Activated naive CD4-positive, alpha-beta T cell treated with anti-CD3 and anti-CD28 coated beads, Interleukin-2, amount 10 ng/mL, durations not matched to agents 7 days and 5 days (primary cell): Measurements from ENCODE around the gene FMNL3.
"Not testable (repeated sequence)": the region's sequence is repeated elsewhere in the genome, so short reads cannot be mapped to it uniquely, and the experiment has no call there.

Experiments
- CTCF ChIA-PET: fragments of 350-600 bp; sonication (Branson Sonifier 250); formaldehyde crosslinking; loops from one replicate; lab custom pipeline; 2021; ENCODE audit warnings: antibody characterized with exemption; lab: Charles Lee
- DNase-seq: peaks from one replicate; pipeline ENCODE4 v3.0.0-alpha.2; 2020
- H3K27ac Mint-ChIP-seq: one replicate; pipeline ENCODE4 v1.8.0; 2021; ENCODE audit warnings: mild to moderate bottlenecking, moderate library complexity, mixed read lengths
- H3K27me3 Mint-ChIP-seq: one replicate; pipeline ENCODE4 v1.8.0; 2021; ENCODE audit warnings: mild to moderate bottlenecking, mixed read lengths
- H3K36me3 Mint-ChIP-seq: one replicate; pipeline ENCODE4 v1.8.0; 2021; ENCODE audit warnings: mixed read lengths
- H3K4me1 Mint-ChIP-seq: one replicate; pipeline ENCODE4 v1.8.0; 2021; ENCODE audit warnings: mixed read lengths
- H3K4me3 Mint-ChIP-seq: one replicate; pipeline ENCODE4 v1.8.0; 2021; ENCODE audit warnings: mild to moderate bottlenecking, moderate library complexity, mixed read lengths
- H3K9me3 Mint-ChIP-seq: one replicate; pipeline ENCODE4 v1.8.0; 2021; ENCODE audit warnings: mixed read lengths

FMNL3 gene

GRCh38 chr12:49707128-49707811 is at the start of gene FMNL3:
FMNL3 (minus strand) TSS chr12:49707405; CDS start chr12:49707180, 225 bp downstream.
- peaks cover 43% of the 10 kb centered on the region for H3K4me1 Mint-ChIP-seq
- peak within 1 kb of the TSS; percentile 66 for H3K27ac Mint-ChIP-seq
- peaks cover 44% of the 10 kb centered on the region for H3K27me3 Mint-ChIP-seq
- no peaks in the 10 kb centered on the region for H3K9me3 Mint-ChIP-seq
- CTCF ChIA-PET: interaction anchor here (0.6 to 14.0 kb wide), 17 partner anchors 9 to 851 kb away, joined by 3 to 370 read pairs (median 4); partner anchors contain the start of gene TMBIM6
- H3K36me3 Mint-ChIP-seq: peaks cover 11% of the 10 kb centered on the region
- peak within 1 kb of the TSS; percentile 92 for H3K4me3 Mint-ChIP-seq
- peak; percentile 98 for DNase-seq

- Mint-ChIP-seq H3K9me3 (no peaks in the 10 kb centered on the region), H3K4me1 (peaks cover 66% of the 10 kb centered on the region), H3K27ac (peak overlapping the region; percentile 78), H3K4me3 (no peak overlapping the region), H3K27me3 (no peaks in the 10 kb centered on the region), H3K36me3 (peaks cover 65% of the 10 kb centered on the region)
- DNase-seq: no peak
- CTCF ChIA-PET: no interaction called here
Measured at GRCh38 chr12:49750996-49751393, 43.8 kb upstream of the FMNL3 start.

GRCh38 chr12:49750027-49750995 is 43.1 kb upstream of the FMNL3 start:
- H3K4me3 Mint-ChIP-seq: peak overlapping the region; percentile 10
- H3K9me3 Mint-ChIP-seq: no peaks in the 10 kb centered on the region
- H3K36me3 Mint-ChIP-seq: peaks cover 62% of the 10 kb centered on the region
- CTCF ChIA-PET: interaction anchor here (1.0 to 3.6 kb wide), 5 partner anchors 9 to 392 kb away, joined by 3 to 20 read pairs (median 6); partner anchors contain the start of gene TMBIM6
- peak overlapping the region; percentile 78 for H3K27ac Mint-ChIP-seq
- no peaks in the 10 kb centered on the region for H3K27me3 Mint-ChIP-seq
- DNase-seq: peak; percentile 37
- H3K4me1 Mint-ChIP-seq: peaks cover 66% of the 10 kb centered on the region

GRCh38 chr12:49748800-49749199 is 41.6 kb upstream of the FMNL3 start:
- peaks cover 63% of the 10 kb centered on the region for H3K36me3 Mint-ChIP-seq

GRCh38 chr12:49748306-49748705 is 41.1 kb upstream of the FMNL3 start:
- Mint-ChIP-seq H3K27ac (peak overlapping the region; percentile 65), H3K9me3 (no peaks in the 10 kb centered on the region), H3K27me3 (no peaks in the 10 kb centered on the region), H3K4me3 (no peak overlapping the region), H3K36me3 (peaks cover 63% of the 10 kb centered on the region), H3K4me1 (peaks cover 76% of the 10 kb centered on the region)
- DNase-seq: no peak
- CTCF ChIA-PET: interaction anchor here (1.5 to 3.6 kb wide), 5 partner anchors 9 to 111 kb away, joined by 5 to 20 read pairs (median 10); no protein-coding TSS in a partner anchor

More at GRCh38 chr12:49748800-49749199, 41.6 kb upstream of the FMNL3 start:
- H3K4me1 Mint-ChIP-seq: peaks cover 76% of the 10 kb centered on the region
- no peaks in the 10 kb centered on the region for H3K27me3 Mint-ChIP-seq
- H3K9me3 Mint-ChIP-seq: no peaks in the 10 kb centered on the region
- no peak overlapping the region for H3K4me3 Mint-ChIP-seq
- H3K27ac Mint-ChIP-seq: peak overlapping the region; percentile 42
- CTCF ChIA-PET: interaction anchor here (1.0 to 3.6 kb wide), 6 partner anchors 8 to 111 kb away, joined by 3 to 20 read pairs (median 8); partner anchors contain the start of gene TMBIM6
- no peak for DNase-seq

- CTCF ChIA-PET: interaction anchor here (1.2 to 2.2 kb wide), 4 partner anchors 13 to 107 kb away, joined by 3 to 11 read pairs (median 6); no protein-coding TSS in a partner anchor
- no peaks in the 10 kb centered on the region for H3K27me3 Mint-ChIP-seq
- DNase-seq: no peak
- H3K4me1 Mint-ChIP-seq: peaks cover 65% of the 10 kb centered on the region
- H3K36me3 Mint-ChIP-seq: peaks cover 47% of the 10 kb centered on the region
- H3K27ac Mint-ChIP-seq: no peak overlapping the region
- no peak overlapping the region for H3K4me3 Mint-ChIP-seq
- H3K9me3 Mint-ChIP-seq: no peaks in the 10 kb centered on the region
Measured at GRCh38 chr12:49744363-49744885, 37.2 kb upstream of the FMNL3 start.

GRCh38 chr12:49741882-49742620 is 34.8 kb upstream of the FMNL3 start:
- CTCF ChIA-PET: interaction anchor here (0.5 to 3.2 kb wide), 27 partner anchors 7 to 550 kb away, joined by 3 to 42 read pairs (median 5); partner anchors contain the start of genes BCDIN3D and FMNL3
- H3K36me3 Mint-ChIP-seq: peaks cover 37% of the 10 kb centered on the region
- H3K27me3 Mint-ChIP-seq: peaks cover 4% of the 10 kb centered on the region
- H3K4me3 Mint-ChIP-seq: peak overlapping the region; percentile 80
- no peaks in the 10 kb centered on the region for H3K9me3 Mint-ChIP-seq
- DNase-seq: peak; percentile 93
- H3K27ac Mint-ChIP-seq: peak overlapping the region; percentile 97
- H3K4me1 Mint-ChIP-seq: peaks cover 48% of the 10 kb centered on the region

- peaks cover 31% of the 10 kb centered on the region for H3K36me3 Mint-ChIP-seq
- peaks cover 4% of the 10 kb centered on the region for H3K27me3 Mint-ChIP-seq
- CTCF ChIA-PET: interaction anchor here (0.5 to 3.2 kb wide), 29 partner anchors 8 to 551 kb away, joined by 3 to 42 read pairs (median 5); partner anchors contain the start of genes BCDIN3D and FMNL3
- peak within 1 kb of the TSS; percentile 80 for H3K4me3 Mint-ChIP-seq
- DNase-seq: peak; percentile 99
- no peaks in the 10 kb centered on the region for H3K9me3 Mint-ChIP-seq
- peak within 1 kb of the TSS; percentile 97 for H3K27ac Mint-ChIP-seq
- H3K4me1 Mint-ChIP-seq: peaks cover 40% of the 10 kb centered on the region
Measured at GRCh38 chr12:49740930-49741881, 34.0 kb upstream of the FMNL3 start, which contains the start of gene TMBIM6. TMBIM6 (plus strand) TSS chr12:49741557; CDS start chr12:49752494, 10,937 bp downstream.

- not testable (repeated sequence) for DNase-seq, H3K27ac Mint-ChIP-seq, H3K4me3 Mint-ChIP-seq, H3K9me3 Mint-ChIP-seq, H3K27me3 Mint-ChIP-seq
- peaks cover 39% of the 10 kb centered on the region for H3K4me1 Mint-ChIP-seq
- CTCF ChIA-PET: interaction anchor here (1.1 to 3.2 kb wide), 12 partner anchors 8 to 330 kb away, joined by 3 to 42 read pairs (median 6); partner anchors contain the start of gene BCDIN3D
- H3K36me3 Mint-ChIP-seq: peaks cover 29% of the 10 kb centered on the region
Measured at GRCh38 chr12:49740277-49740676, 33.1 kb upstream of the FMNL3 start.

- peaks cover 27% of the 10 kb centered on the region for H3K4me1 Mint-ChIP-seq
- H3K27me3 Mint-ChIP-seq: peaks cover 18% of the 10 kb centered on the region
- not testable (repeated sequence) for H3K27ac Mint-ChIP-seq, H3K4me3 Mint-ChIP-seq, H3K9me3 Mint-ChIP-seq, DNase-seq
- peaks cover 15% of the 10 kb centered on the region for H3K36me3 Mint-ChIP-seq
- CTCF ChIA-PET: interaction anchor here (1.1 to 3.2 kb wide), 2 partner anchors 24 to 39 kb away, joined by 8 to 16 read pairs; no protein-coding TSS in a partner anchor
Measured at GRCh38 chr12:49738721-49739120, 31.5 kb upstream of the FMNL3 start.

GRCh38 chr12:49734900-49735299 is 27.7 kb upstream of the FMNL3 start:
- H3K4me3 Mint-ChIP-seq, H3K36me3 Mint-ChIP-seq, DNase-seq, H3K4me1 Mint-ChIP-seq, H3K27ac Mint-ChIP-seq, CTCF ChIA-PET, H3K9me3 Mint-ChIP-seq: not testable (repeated sequence)
- peaks cover 31% of the 10 kb centered on the region for H3K27me3 Mint-ChIP-seq
